AG04449 (cell line): Measurements from ENCODE around the gene PRODH.
"Not testable (repeated sequence)": the region's sequence is repeated elsewhere in the genome, so short reads cannot be mapped to it uniquely, and the experiment has no call there.

Source experiments
- CTCF ChIA-PET: fragments of 350-600 bp; formaldehyde crosslinking; extraction: SDS; loops from one replicate; lab custom pipeline; 2021; ENCODE audit warnings: antibody characterized with exemption; lab: Yijun Ruan, JAX
- POLR2A ChIA-PET: fragments of 400-600, 350-600 bp; formaldehyde crosslinking; extraction: SDS; loops from one replicate; lab custom pipeline; 2020; ENCODE audit warnings: antibody characterized with exemption, inconsistent platforms; lab: Yijun Ruan, JAX
- DNase-seq: peaks from one replicate; pipeline ENCODE4 v3.0.0-alpha.2; 2010; ENCODE audit warnings: low read depth, low spot score
- H3K4me3 ChIP-seq: 2 replicates; pipeline ENCODE4 v1.5.1; 2011; ENCODE audit warnings: low read depth, mild to moderate bottlenecking, control low read depth, low read length
- TF ChIP-seq, protein P1 (sequence below): IDR thresholded peaks from one replicate; pipeline ENCODE4 v1.5.1; 2011; ENCODE audit warnings: mild to moderate bottlenecking, moderate library complexity, low read length, control low read depth, inconsistent platforms; ENCODE audit not compliant: insufficient read depth; ENCODE audit errors: missing control alignments

PRODH gene

DNA sequence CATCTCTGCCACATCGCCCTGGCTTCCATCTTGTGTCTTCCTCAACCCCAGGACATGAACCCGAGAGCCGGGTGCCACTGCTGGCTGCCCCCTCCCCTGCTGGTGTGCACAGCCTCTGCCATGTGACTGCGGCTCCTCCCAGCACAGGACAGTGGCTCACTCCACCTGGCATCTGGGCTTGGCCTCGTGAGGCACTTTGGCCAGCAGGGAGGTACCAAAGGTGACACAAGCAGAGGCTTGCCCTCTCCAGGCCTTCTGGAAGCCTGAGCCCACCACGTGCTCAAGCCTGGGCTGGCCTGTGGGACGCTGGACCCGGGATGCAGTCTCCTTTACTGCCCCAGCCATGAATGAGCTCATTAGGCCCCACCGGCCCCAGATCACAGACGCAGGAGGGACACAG lies 21.5 kb downstream of the PRODH start:
- DNase-seq, CTCF ChIA-PET, POLR2A ChIA-PET, H3K4me3 ChIP-seq: not testable (repeated sequence)

DNA sequence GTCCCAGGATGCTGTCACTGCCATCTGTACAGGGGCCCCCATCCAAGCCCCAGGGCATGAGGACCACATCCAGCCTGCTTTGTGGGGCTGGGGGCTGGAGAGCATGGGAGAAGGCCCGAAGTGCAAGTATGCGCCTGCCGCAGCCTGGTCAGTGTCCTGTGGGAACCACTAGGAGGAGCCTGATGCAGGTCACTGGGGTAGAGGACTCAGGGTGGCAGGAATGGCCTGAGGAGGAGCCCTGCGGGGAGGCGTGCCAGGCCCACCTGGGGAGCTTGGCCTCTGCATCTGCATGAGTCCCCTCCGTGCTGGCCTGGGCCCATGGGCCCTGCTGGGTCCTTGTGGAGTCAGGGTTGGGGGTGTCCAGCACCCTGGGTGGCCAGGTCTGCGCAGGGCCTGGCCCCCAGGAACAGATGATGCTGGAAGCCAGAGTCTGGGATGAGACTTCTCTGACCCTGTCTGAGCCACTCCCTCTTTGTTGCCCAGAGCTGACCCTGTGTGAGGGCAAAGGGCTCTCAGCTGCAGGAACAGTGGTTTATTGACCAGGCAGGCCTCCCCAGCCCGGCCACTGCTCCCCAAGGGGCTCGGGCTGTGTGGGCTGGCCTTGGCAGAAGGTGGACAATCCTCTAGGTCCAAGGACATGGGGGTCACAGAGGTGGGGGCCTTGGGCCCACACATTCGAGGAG lies 23.7 kb downstream of the PRODH start:
- H3K4me3 ChIP-seq, DNase-seq, POLR2A ChIA-PET, CTCF ChIA-PET: not testable (repeated sequence)

DNA sequence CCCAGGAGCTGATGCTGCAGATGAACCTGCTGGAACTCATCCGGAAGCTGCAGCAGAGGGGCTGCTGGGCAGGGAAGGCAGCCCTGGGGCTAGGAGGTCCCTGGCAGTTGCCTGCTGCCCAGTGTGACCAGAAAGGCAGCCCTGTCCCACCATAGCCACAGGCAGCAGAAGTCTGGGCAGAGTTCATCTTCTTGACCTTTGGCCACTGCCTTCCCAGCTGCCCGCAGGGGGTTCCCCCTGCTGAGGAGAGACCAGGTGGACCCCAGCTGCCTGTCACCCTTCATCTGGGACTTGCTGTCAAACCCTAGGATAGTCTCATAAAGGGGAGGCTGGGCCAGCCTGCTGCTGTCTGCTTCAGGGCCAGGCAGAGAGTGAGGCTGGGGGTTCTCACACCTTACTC lies 24.6 kb downstream of the PRODH start:
- CTCF ChIA-PET, DNase-seq, H3K4me3 ChIP-seq, POLR2A ChIA-PET: not testable (repeated sequence)

DNA sequence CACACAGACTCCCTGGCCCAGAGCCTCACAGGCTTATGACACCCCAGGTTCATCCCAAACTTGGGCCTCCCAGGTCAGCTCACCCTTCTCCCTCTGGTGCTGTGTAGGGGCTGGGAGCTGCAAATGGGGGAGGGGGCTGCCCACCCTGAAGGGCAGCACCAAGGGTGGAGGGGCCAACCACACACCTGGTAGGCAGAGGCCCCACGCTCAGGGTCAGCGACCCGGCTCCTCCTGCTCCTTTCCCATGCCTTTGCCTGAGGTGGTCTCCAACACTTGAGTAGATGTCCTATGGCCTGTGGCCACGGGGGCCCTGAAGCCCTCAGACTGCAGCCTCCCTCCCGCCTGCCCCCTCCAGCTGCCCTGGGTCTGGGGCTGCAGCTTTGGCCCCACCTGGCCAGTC lies 26.5 kb downstream of the PRODH start:
- TF ChIP-seq, protein P1, sequence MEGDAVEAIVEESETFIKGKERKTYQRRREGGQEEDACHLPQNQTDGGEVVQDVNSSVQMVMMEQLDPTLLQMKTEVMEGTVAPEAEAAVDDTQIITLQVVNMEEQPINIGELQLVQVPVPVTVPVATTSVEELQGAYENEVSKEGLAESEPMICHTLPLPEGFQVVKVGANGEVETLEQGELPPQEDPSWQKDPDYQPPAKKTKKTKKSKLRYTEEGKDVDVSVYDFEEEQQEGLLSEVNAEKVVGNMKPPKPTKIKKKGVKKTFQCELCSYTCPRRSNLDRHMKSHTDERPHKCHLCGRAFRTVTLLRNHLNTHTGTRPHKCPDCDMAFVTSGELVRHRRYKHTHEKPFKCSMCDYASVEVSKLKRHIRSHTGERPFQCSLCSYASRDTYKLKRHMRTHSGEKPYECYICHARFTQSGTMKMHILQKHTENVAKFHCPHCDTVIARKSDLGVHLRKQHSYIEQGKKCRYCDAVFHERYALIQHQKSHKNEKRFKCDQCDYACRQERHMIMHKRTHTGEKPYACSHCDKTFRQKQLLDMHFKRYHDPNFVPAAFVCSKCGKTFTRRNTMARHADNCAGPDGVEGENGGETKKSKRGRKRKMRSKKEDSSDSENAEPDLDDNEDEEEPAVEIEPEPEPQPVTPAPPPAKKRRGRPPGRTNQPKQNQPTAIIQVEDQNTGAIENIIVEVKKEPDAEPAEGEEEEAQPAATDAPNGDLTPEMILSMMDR = no peak
- no peak for DNase-seq
- ChIA-PET POLR2A (no interaction called here), CTCF (no interaction called here)
- no peak overlapping the region for H3K4me3 ChIP-seq

DNA sequence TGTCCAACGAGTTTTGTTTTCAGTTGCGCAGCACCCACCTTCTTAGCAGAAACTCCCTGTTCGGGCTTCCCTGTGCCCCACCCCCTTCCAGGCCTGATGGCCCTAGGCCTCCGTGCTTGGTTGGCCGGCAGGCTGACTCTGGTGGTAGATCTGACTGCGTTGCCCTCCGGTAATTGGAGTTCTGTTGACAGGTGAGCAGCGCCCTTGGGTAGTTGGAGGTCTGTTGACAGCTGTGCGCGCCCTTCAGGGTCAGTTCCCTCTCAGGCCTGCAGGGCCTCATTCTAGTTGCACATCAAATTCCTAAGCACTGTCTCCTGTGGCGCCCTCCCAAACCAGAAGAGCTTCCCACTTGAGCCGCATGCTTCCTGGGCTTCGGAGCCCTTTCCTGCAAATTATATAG lies 29.2 kb downstream of the PRODH start:
- H3K4me3 ChIP-seq = no peak overlapping the region
- TF ChIP-seq, protein P1 = no peak
- POLR2A ChIA-PET = no interaction called here
- DNase-seq = no peak
- CTCF ChIA-PET = interaction anchor here (0.7 kb wide), 1 partner anchor 17 kb away, joined by 3 read pairs; no protein-coding TSS in a partner anchor

DNA sequence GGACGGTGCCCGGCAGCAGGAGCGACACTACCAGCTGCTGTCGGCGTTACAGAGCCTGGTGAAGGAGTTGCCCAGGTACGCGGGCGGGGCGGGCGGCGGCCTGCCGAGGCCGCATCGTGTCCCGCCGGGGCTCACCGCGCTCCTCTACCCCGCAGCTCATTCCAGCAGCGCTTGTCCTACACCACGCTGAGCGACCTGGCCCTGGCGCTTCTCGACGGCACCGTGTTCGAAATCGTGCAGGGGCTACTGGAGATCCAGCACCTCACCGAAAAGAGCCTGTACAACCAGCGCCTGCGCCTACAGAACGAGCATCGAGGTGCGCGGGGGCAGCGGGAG lies 29.7 kb downstream of the PRODH start:
- H3K4me3 ChIP-seq, POLR2A ChIA-PET, DNase-seq: not testable (repeated sequence)
- CTCF ChIA-PET = interaction anchor here (0.7 kb wide), 1 partner anchor 18 kb away, joined by 3 read pairs; no protein-coding TSS in a partner anchor

DNA sequence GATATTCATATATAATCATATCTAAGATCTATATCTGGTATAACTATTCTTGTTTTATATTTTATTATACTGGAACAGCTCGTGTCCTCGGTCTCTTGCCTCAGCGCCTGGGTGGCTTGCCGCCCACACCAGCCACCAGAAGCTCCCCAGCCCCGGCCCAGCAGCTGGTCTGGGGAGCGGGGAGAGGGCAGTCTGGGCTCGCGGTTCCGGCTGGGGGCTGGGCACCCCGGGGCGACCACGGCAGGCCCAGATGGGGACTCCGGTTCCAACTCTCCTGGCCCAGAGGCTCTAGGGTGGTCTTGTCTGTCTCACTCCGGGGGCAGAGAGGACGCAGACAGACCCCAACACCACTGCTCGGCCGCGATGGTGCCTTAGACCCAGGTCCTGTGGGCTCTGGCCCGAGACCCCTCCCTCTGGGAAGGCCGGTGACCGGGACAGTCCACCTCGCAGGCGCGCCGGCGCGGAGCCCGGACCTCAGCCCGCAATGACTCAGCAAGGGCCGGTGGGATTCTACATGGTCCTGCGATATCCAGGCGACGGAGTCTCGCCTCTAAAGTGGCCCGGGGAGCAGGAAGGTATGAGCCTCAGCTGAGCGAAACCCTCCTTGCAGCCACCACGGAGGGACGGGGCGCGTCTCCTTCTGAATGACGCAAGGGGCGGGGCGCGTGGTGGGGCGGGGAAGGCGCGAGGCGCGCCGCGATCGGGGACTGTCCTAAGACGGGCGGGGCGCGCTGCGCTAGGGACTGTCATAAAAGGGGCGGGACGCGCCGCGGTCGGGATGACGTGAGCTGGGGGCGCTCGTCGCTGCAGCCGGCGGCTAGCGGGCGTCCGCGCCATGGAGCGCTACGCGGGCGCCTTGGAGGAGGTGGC lies 30.3 kb downstream of the PRODH start, which contains the start of gene DGCR6:
Gene DGCR6, plus strand, starts transcription at position 781 of the 870 bp plus-strand sequence. Its CDS starts 55 bp downstream, at position 836.
- no peak within 1 kb of the TSS for H3K4me3 ChIP-seq
- TF ChIP-seq, protein P1 = no peak
- no peak for DNase-seq
- ChIA-PET POLR2A (no interaction called here), CTCF (no interaction called here)

DNA sequence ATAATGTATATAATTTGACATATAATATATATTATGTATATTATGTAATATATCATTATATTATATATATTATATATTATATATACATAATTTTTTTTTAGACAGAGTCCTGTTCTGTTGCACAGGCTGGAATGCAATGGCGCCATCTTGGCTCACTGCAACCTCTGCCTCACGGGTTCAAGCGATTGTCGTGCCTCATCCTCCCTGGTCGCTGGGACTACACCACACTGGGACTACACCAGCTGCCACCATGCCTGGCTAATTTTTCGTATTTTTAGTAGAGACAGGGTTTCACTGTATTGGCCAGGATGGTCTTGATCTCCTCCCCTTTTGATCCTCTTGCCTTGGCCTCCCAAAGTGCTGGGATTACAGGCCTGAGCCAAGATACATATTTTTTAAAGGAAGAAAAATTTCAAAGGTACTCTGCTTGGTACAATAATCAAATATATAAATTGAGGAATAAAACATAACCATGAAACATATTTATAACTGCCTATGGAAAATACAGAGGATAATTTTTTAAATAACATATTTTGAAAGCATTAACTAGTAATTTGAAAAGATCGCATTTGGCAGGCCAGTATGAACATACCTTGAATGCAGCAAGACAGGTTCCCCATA lies 39.9 kb downstream of the PRODH start:
- POLR2A ChIA-PET, DNase-seq, H3K4me3 ChIP-seq, CTCF ChIA-PET: not testable (repeated sequence)

DNA sequence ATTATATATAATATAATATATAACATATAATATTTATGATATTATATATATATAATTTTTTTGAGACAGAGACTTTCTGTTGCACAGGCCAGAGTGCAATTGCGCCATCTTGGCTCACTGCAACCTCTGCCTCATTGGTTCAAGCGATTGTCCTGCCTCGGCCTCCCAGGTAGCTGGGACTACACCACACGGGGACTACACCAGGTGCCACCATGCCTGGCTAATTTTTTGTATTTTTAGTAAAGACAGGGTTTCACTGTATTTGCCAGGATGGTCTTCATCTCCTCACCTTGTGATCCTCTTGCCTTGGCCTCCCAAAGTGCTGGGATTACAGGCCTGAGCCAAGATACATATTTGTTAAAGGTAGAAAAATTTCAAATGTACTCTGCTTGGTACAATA lies 42.3 kb downstream of the PRODH start:
- CTCF ChIA-PET, DNase-seq, H3K4me3 ChIP-seq, POLR2A ChIA-PET: not testable (repeated sequence)

DNA sequence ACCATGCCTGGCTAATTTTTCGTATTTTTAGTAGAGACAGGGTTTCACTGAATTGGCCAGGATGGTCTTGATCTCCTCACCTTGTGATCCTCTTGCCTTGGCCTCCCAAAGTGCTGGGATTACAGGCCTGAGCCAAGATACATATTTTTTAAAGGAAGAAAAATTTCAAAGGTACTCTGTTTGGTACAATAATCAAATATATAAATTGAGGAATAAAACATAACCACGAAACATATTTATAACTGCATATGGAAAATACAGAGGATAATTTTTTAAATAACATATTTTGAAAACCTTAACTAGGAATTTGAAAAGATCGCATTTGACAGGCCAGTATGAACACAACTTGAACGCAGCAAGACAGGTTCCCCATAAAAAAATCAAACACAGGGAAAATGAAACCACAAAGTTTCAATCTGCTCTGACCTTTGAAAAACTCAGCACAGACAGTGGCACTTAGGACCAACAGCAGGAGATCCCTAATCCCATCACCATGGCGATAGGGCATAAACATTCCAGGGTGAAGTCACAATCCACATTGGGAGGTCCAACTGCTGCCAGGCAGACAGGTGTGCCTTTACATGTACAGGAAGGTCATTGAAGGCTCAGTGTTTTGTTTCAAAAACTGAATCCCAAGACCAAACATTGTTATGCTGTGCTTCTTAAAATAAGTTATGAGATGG lies 45.4 kb downstream of the PRODH start:
- DNase-seq, H3K4me3 ChIP-seq, POLR2A ChIA-PET, CTCF ChIA-PET: not testable (repeated sequence)
